GM03348 (cell line): ENCODE measurements around the gene ARL6IP5.

Experiments used
- DNase-seq: peaks from one replicate; pipeline ENCODE4 v3.0.0; 2012; ENCODE audit warnings: low spot score

The ARL6IP5 gene

DNA sequence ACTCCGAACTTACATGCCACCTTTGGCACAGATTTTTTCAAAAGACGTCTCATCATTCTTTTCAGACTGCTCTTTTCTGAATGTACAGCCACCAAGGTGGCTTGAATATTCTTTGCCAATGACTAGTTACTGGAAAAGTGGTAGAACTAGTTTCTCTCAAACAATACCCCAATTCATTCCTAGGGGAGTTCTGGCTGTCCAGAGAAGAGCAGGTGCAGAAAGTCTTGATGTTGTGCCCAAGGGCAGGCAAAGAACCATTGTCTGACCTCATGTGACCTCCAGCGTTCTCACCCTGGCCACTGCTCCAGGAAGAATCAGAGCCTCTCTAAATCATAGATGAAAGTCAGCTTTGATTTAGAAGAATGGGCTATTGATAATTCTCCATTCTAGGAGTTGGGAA lies 32.2 kb downstream of the ARL6IP5 start:
- no peak for DNase-seq

DNA sequence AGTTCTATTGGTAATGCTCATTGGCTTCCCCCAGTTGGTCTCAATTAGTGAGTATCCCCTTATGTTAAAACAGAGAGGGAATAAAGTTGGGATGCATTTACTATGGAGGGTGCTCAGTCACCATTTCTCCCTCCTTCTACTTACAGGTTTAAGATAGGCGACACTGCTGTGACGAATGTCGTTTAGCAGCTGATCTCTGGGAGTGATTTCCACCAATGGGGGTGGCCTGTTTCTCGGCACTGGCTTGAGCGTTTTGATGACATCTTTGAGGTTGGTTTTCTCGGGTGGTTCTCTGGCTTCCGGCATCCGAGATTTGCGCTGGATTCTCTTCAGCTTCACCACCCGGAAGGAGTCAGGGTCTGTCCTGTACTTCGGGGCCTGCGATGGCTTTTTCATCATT lies 33.8 kb downstream of the ARL6IP5 start:
- DNase-seq: no peak

DNA sequence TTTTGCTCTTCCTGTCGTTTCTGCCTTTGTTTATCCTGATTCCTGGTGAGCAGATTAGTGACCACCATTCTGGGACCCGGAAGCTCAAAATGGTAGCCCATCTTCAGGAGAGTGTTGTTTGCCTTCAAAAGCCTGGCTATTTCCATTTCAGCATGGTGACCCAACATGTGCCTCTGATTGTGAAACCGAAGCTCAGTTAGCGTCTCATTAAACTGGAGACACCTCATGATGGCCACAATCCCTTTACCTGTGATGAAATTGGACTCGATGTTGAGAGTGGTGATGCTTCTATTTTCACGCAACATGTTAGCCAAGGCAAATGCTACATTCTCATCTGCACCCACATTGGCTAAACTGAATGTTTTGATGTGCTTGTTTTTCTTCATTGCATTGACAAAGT lies 34.4 kb downstream of the ARL6IP5 start:
- no peak for DNase-seq

DNA sequence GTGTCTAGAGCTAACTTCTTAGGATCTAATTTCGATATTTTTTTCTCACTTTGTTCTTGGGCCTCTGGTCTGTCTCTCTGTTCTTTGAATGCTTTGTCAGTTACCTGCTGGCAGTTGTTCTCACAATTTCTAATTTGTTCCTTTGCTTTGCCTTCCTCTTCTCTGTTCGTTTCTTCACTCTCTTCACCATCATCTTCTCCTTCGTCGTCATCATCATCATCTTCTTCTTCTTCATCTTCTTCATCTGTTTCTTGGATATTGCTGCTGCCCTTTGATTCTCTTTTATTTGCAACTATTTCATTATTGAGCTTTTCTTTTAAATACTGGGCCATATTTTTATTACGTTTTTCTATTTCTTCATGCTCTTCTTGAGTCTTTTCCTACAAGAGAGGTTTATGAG lies 34.9 kb downstream of the ARL6IP5 start:
- DNase-seq: no peak

DNA sequence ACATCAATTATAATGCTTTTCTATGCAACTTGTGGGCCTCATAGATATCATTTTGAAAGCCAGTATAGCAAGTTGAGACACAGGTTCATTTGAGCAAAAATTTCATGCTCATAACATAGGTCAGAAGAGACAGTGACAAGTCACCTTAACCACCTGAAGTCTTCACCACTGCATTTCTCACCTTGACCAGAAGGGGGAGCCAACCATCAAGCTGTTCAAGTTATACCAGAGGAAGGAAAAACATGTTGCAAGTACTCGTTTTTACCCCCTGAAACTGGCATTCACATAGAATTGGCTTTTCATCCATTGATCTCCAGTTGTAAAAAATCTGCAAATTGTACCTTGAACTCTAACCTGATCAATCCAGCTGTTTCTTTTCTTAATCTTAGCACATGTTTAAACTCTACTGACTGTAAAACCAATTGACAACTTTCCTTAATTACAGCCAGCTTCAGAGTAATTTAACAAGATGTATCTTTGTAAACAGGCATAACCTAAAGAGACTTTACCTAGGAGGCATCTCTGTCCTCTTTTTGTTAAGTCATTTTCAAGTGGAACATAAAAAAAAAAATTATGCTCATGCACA lies 36.2 kb downstream of the ARL6IP5 start:
- DNase-seq: peak; percentile 58

DNA sequence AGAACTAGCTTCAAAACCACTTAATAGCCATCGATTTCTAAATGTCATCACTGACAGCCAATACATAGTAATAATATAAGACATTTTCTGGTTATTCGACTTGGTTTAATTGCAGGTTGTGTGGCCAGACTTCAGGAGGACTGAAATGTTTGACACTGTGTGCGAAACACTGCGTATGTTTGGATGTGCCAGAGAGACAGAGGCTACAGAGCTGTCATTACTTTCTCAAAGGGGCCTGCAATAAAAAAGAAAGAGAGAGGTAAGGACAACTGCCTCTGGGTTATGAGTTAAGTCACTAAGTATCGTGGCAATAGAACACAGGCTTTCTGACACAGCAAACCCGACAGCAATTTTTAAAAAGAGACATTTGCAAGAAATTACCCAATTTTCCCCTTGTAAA lies 36.8 kb downstream of the ARL6IP5 start:
- DNase-seq: no peak

DNA sequence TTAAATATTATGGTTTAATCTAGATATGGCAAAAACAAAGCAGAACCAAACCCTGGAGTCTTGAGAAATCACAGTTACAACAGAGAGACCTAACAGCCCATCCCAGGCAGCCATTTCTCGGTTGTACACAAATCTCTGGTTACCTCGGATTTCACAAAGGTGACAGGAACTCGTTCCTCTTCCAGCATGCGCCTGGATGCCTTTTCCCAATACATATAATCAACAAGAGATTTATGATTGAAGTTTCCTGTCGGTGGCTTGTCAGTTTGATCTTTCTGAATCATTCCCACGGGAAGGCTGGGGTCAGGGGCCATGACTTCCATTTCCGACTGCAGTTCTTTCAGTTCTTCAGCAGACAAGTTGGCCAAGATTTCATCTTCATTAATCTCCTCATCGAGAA lies 37.2 kb downstream of the ARL6IP5 start:
- no peak for DNase-seq

DNA sequence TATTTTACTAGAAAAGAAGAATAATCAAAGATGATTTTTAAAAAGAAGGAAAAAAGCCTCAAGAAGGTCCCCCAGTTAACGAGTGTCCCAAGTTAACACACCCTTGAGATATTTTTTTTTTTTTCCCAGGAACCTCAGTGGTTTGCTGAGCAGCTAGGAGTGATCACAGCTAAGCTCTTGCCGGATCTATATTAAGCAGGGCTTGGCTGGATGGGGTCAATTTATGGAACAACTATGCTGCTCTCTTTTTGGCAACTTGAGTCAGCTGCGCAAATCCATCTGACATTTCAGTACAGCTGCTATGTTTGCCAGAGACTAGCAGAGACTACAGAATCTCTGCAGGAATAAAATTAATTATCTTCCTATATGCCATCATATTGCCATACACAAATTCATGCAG lies 37.7 kb downstream of the ARL6IP5 start, which contains the start of gene LMOD3:
LMOD3 (minus strand) TSS at position 193 of the 400 bp plus-strand sequence. CDS start 209 bp downstream, outside the sequence.
- no peak for DNase-seq

DNA sequence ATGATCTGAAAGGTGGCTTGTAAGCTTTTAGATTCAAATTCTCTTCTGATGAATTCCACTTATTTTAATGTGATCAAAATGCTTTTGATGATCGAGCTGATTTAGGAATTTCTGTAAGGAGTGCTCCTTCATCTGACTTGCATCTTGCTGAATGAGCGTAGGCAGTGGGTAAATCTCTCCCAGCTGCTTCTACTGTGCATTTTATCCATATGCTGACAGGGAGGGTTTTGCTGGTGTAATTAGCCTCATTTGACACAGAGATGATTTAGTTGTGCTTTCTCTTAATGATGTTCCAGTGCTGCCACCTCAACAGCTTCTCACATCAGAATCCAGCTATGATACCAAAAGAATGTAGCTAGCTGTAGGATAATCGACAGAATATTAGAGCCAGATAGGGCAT lies 41.5 kb downstream of the ARL6IP5 start:
- DNase-seq: no peak

DNA sequence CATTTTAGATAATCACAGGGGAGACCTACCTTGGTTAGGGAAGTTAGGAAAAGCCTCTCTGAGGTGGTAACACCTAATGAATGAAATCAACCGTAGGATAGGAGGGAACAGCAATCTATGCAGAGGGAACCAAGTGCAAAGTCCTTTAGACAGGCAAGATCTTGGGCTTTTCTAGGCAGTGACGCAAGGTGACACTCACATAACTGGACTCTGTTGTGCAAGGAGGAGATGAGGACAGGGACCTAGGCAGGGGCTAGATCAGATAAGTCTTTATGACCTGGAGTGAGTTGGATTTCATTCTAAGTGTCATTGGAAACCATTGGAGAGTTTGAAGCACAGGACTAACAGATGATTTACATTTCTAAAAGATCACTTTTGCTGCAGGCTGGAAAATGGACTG lies 42.3 kb downstream of the ARL6IP5 start:
- DNase-seq: no peak

DNA sequence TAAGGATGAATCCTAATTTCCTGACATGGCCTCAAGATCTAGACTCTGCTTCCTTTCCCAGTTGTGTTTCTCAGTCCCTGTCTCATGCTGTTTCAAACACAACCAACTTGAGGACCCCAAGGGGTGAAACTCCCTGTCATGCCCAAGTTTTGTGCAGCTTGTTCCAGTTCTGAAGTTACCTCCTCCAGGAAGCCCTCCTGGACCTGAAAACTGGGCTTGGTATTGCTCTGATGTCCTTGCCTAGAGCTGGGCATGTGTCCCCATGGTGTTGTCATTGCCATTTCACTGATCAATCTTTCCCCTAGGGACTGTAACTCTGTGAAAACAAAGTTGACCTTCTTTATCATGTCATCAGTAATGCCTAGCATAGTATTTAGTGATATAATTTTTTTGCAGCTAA lies 43.8 kb downstream of the ARL6IP5 start:
- no peak for DNase-seq

DNA sequence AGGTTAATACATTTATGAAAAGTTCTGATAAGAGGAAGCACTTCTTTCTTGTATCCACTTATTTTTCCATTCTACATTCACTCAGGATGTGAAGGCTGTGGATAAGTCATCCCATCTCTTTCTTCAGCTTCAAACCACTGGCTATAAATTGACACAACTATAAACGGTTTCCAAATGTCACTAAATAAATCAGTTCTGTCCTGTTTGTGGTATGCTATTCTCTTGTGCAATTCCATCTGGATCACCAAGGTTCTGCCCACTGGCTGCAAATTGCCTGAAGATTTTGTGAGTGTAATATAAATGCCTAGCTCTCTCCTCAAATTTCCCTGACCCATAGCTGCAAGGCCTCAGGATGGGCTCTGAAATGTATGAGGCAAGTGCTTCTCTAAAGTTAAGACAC lies 44.8 kb downstream of the ARL6IP5 start:
- DNase-seq: peak; percentile 42

DNA sequence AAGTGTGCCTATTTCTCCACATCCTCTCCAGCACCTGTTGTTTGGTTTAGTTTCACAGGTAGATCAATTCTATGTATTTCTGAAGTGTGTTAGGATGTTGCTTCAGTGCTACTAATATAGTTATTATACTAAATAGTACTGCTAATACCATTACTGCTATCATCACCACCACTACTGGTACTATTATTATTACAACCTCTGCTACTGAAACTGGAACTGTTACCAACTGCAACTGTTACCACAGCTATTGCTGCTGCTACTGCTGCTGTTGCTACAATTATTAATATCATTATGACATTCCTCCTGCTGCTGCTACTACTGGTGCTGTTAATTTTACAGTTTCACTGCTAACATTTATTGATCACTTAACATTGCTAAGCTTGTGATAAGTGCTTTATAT lies 46.0 kb downstream of the ARL6IP5 start:
- no peak for DNase-seq

DNA sequence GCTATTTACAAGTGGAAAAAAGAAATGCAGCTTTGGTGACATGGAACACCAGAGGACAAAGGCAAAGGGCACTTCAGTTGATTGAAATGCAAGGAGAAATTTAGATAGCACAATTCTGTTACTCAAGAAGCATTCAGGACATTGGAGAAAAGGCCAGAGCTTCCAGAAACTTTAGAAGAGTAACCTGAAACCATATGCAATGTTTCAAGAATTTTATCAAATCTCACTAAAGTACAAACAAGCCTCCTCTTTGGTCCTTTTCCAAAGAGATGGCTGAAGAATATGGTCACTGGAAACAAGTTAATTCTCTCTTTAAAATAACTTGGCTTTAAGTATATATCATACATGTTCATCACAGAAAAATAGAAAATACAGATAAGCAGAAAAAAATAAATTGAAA lies 52.3 kb downstream of the ARL6IP5 start:
- DNase-seq: no peak

DNA sequence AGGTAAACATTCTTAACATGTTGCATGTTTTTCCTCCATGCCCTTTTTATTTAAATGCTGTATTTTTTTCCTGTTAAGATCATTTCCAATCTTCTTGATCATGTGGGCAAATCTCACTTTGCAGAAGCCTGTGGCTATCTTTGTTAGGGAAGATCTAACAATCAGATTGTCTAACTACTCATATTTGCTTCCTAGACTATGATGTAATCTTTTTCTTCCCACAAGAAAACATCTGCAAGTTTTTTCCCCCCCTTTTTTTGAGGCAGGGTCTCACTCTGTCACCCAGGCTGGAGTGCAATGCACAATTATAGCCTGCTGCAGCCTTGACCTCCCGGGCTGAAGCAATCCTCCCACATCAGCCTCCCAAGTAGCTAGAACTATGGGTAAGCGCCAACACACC lies 52.7 kb downstream of the ARL6IP5 start:
- DNase-seq: no peak

DNA sequence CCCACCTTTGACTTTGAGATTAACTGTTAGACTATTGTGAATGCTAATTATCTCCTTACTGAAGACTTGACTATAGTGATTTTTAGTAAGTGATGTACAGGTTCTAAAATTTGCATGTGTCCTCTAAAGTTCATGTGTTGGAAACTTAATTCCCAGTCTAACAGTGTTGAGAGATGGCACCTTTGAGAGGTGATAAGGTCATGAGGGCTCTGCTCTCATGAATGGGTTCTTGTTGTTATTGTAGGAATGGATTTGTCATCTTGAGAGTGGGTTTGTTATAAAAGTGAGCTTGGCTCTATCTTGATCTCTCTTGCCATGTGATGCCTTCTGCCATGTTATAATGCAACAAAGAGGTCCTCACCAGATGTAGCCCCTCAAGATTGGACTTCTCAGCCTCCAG lies 56.6 kb downstream of the ARL6IP5 start:
- no peak for DNase-seq

DNA sequence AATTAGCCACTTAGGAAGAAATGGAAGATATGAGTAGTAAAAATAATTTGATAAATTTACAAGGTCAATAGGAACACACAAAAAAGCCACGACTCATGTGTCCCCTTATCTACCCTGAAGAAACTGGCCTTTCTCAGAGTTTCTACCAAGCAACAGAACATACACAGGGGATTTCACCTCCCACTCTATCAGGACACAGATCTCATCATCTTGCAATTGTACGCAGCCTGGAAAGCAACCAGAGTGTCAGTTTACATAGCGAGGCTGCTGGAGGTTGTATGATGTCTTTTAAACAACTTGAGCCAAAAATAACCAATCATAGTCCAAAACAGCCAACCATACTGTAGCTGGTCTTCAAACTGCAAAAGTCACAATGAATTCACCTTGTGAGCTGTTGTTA lies 57.4 kb downstream of the ARL6IP5 start:
- no peak for DNase-seq

DNA sequence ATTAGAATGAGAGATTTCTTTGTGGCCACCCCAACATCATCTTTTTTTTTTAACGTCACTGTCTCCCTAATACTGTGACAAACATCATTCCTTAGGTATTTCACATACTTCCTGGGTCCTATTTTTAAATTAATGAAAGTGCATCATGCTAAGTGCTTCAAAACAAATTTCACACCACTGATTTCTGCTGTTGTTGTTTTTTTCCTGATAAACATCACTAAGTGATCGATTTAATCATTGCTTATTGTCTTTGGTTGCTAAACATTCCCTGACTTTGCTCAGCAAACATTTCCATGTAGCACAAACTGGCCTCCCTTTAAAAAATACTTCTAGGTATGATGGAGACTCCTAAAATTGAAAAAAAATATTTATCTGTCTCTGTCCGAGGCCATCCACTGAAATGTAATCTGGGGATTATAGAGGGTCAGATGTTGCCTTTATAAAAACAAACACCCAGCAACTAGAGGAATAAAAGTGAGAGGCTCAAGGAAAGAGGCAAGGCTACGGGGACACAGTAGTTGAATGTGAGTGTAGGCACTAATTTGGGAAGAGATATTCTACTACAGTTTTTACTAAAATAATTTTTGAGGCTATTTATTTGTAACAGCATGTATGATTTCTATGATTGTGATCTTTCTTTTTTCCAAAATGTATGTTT lies 58.2 kb downstream of the ARL6IP5 start:
- DNase-seq: no peak

DNA sequence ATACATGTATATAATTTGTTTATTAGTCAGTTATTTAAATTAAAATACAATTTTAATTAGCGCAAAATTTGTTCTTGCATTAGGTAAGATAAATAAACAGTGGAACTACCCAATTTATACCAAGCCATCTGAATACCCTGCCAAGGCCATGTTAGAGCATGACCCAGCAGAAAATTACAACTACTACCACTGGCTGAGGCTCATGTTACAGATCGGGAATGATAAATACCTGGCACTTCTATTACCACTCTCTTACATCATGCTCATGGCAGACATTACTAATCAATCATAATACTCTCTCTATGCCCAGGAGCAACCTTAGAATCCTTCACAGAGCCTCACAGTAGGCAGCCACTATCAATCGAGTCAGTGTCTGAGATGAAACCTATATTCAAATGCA lies 58.9 kb downstream of the ARL6IP5 start:
- no peak for DNase-seq

DNA sequence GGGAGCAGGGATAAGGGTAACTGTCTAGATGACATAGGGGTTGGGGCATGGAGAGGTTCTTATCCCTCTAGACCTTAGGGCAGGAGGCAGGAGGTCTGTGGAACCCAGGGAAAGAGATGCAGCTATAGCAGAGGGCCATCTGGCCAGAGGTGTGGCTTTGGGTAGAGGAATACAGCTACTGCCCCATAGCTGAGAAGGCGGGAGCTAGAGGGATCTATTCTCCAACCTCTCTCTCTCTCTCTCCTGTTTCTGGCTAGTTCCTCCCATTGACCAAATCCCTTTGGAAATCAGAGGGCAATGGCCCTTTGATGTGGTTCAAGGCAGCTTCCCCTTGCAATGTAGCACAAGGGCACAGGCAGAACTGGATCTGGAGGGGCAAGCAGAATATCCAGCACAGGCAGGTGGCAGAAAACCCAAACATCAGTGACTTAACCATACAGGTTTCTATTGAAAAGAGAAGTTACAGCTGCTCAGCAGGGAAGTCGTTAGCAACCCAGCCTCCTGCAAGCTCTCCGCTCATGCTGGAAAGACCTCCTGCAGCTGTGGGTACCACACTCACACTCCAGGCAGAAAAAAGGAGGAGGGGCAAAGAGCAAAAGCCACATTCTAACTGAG lies 60.0 kb downstream of the ARL6IP5 start:
- no peak for DNase-seq

DNA sequence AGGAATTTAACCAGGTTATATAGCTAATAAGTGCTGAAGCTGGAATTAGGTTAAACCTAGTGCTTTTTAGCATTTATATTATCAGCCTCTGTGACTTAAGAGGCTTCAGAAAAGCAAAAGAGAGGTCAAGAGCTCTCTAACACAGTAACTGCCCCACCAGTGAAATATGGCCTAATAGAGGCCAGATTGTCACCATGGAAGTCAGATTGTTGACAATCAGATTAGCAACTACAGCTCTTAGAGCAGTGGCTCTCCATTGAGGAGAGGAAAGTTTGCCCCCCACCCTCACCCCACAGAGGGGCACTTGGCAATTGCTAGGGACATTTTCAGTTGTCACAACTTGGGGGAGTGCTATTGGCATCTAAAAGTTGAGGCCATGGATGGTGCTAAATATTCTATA lies 61.0 kb downstream of the ARL6IP5 start:
- DNase-seq: no peak

DNA sequence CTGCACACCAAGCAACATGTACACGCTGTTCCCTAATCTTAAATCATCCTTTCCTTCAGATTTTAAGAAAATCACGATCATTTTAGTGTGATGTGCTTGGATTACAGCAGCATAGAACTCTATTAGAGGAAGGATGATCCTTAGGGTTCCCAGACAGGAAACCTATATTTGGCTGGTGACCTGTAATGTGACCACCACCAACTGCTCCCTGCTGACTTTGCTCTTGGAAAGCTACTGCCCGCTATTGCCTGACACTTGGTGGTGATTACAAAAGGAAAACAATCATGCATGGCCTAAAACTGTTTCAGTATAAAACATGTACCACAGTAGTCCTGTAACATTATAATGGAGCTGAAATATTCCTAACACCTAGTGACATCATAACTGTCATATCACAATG lies 64.8 kb downstream of the ARL6IP5 start:
- no peak for DNase-seq
